NOMO-1 (cell line): ENCODE results near the gene EPYC.

ENCODE experiments used
- DNase-seq, 2 experiments: peaks; one replicate each; lab custom pipeline; 2025; ENCODE audit not compliant: unreplicated experiment in 2 of 2; lab: John Stamatoyannopoulos, UW

The EPYC gene

GRCh38 chr12:90959538-90960139, 45.1 kb downstream of the EPYC start:
- DNase-seq = peak in 1 of 2 experiments; percentile 39

- DNase-seq = no peak
Measured at GRCh38 chr12:90959032-90959431, 45.7 kb downstream of the EPYC start.

- DNase-seq = no peak
Measured at GRCh38 chr12:90958347-90958746, 46.4 kb downstream of the EPYC start.

- DNase-seq = no peak
Measured at GRCh38 chr12:90954921-90955320, 49.9 kb downstream of the EPYC start, which contains the start of gene CCER1. TSS of gene CCER1 (minus strand) at chr12:90955176. CDS start at chr12:90954742, 434 bp downstream.

GRCh38 chr12:90954428-90954827, 50.3 kb downstream of the EPYC start:
- DNase-seq = no peak

- DNase-seq = no peak
Measured at GRCh38 chr12:90953956-90954421, 50.8 kb downstream of the EPYC start.

- DNase-seq = no peak
Measured at GRCh38 chr12:90951432-90952105, 53.2 kb downstream of the EPYC start.

- DNase-seq = no peak
Measured at GRCh38 chr12:90947869-90948268, 56.9 kb downstream of the EPYC start.

- peak in 1 of 2 experiments; percentile 36 for DNase-seq
Measured at GRCh38 chr12:90945070-90945649, 59.6 kb downstream of the EPYC start.

- DNase-seq = no peak
Measured at GRCh38 chr12:90943255-90943654, 61.5 kb downstream of the EPYC start.

- peak in 1 of 2 experiments; percentile 66 for DNase-seq
Measured at GRCh38 chr12:90940872-90941499, 63.8 kb downstream of the EPYC start.

- no peak for DNase-seq
Measured at GRCh38 chr12:90939382-90939781, 65.4 kb downstream of the EPYC start.

- DNase-seq = no peak
Measured at GRCh38 chr12:90938451-90938850, 66.3 kb downstream of the EPYC start.

- no peak for DNase-seq
Measured at GRCh38 chr12:90937651-90938050, 67.1 kb downstream of the EPYC start.

- DNase-seq = no peak
Measured at GRCh38 chr12:90936230-90937005, 68.4 kb downstream of the EPYC start.

- DNase-seq = no peak
Measured at GRCh38 chr12:90925562-90925961, 79.2 kb downstream of the EPYC start.

- DNase-seq = no peak
Measured at GRCh38 chr12:90924406-90924805, 80.4 kb downstream of the EPYC start.

GRCh38 chr12:90922145-90922627, 82.6 kb downstream of the EPYC start:
- no peak for DNase-seq

- no peak for DNase-seq
Measured at GRCh38 chr12:90921536-90921935, 83.2 kb downstream of the EPYC start.

- no peak for DNase-seq
Measured at GRCh38 chr12:90920222-90920621, 84.5 kb downstream of the EPYC start.

GRCh38 chr12:90917431-90917830, 87.3 kb downstream of the EPYC start:
- DNase-seq = no peak
